ENCODE data around the gene NEMP1. TPM values are rescaled to one million over a fixed set of nuclear protein-coding genes. Genes with fewer than 3 reads are reported as not detected.

NEMP1 gene
- total RNA-seq, 2 experiments from 2014 or later, result 76.1 to 80.6 TPM

- Mint-ChIP-seq H3K9me3 (no peaks in the 10 kb centered on the region), H3K27ac (no peak overlapping the region), H3K27me3 (peaks cover 2% of the 10 kb centered on the region), H3K4me3 (no peak overlapping the region), H3K36me3 (ENCODE audit: low read depth) (no peaks in the 10 kb centered on the region), H3K4me1 (ENCODE audit: low read depth) (no peaks in the 10 kb centered on the region)
- no peak for TF ChIP-seq CTCF (IDR thresholded peaks at IDR 0.05)
- intact Hi-C loops (cut with micrococcal nuclease), result no loop called here
- no peak for DNase-seq
- ChIA-PET CTCF (interaction anchor here (2.9 kb wide), 1 partner anchor 8 kb away, joined by 9 read pairs; no protein-coding TSS in a partner anchor), POLR2A (interaction anchor here (4.8 kb wide), 1 partner anchor 10 kb away, joined by 21 read pairs; the partner anchor contains the start of gene MYO1A)
- no peak for ATAC-seq
These were observed 39.4 kb downstream of the NEMP1 start for GRCh38 chr12:57039016-57039798.

GRCh38 chr12:57037264-57037663 lies 41.3 kb downstream of the NEMP1 start:
- DNase-seq, result no peak
- Mint-ChIP-seq H3K9me3 (no peaks in the 10 kb centered on the region), H3K27ac (no peak overlapping the region), H3K4me3 (no peak overlapping the region), H3K27me3 (peaks cover 2% of the 10 kb centered on the region), H3K36me3 (ENCODE audit: low read depth) (no peaks in the 10 kb centered on the region), H3K4me1 (ENCODE audit: low read depth) (no peaks in the 10 kb centered on the region)
- intact Hi-C loops (cut with micrococcal nuclease), result no loop called here
- ChIA-PET CTCF (interaction anchor here (0.8 to 1.7 kb wide), 5 partner anchors 11 to 75 kb away, joined by 3 to 5 read pairs (median 5); no protein-coding TSS in a partner anchor), POLR2A (interaction anchor here (0.8 to 4.8 kb wide), 5 partner anchors 10 to 26 kb away, joined by 3 to 21 read pairs (median 4); partner anchors contain the start of gene MYO1A)
- ATAC-seq, result no peak
- no peak for TF ChIP-seq CTCF (IDR thresholded peaks at IDR 0.05)

- Mint-ChIP-seq H3K36me3 (ENCODE audit: low read depth) (no peaks in the 10 kb centered on the region), H3K9me3 (no peaks in the 10 kb centered on the region), H3K27ac (no peak overlapping the region), H3K4me1 (ENCODE audit: low read depth) (peaks cover 17% of the 10 kb centered on the region), H3K27me3 (no peaks in the 10 kb centered on the region), H3K4me3 (no peak overlapping the region)
- ATAC-seq (no peak), DNase-seq (no peak)
- no peak for TF ChIP-seq CTCF (IDR thresholded peaks at IDR 0.05)
- ChIA-PET CTCF (interaction anchor here (1.1 to 3.2 kb wide), 6 partner anchors 10 to 46 kb away, joined by 3 to 22 read pairs (median 4); partner anchors contain the start of gene ZBTB39), POLR2A (interaction anchor here (0.9 kb wide), 1 partner anchor 15 kb away, joined by 4 read pairs; no protein-coding TSS in a partner anchor)
- intact Hi-C loops (cut with micrococcal nuclease), result no loop called here
These were observed 45.2 kb downstream of the NEMP1 start for GRCh38 chr12:57033431-57033830.

GRCh38 chr12:57031789-57032188 lies 46.8 kb downstream of the NEMP1 start:
- ChIA-PET CTCF (interaction anchor here (0.8 to 3.2 kb wide), 18 partner anchors 9 to 193 kb away, joined by 3 to 22 read pairs (median 5); partner anchors contain the start of genes NEMP1, STAT6, TAC3 and ZBTB39), POLR2A (interaction anchor here (0.5 to 1.6 kb wide), 6 partner anchors 11 to 47 kb away, joined by 3 to 8 read pairs (median 4); partner anchors contain the start of gene TAC3)
- H3K9me3 Mint-ChIP-seq, result no peaks in the 10 kb centered on the region
- intact Hi-C loops (cut with micrococcal nuclease), result no loop called here
- ATAC-seq (no peak), DNase-seq (no peak)
- no peaks in the 10 kb centered on the region for H3K27me3 Mint-ChIP-seq
- H3K27ac Mint-ChIP-seq, result peak overlapping the region; percentile 1
- no peak overlapping the region for H3K4me3 Mint-ChIP-seq
- H3K4me1 Mint-ChIP-seq (ENCODE audit: low read depth), result peaks cover 33% of the 10 kb centered on the region
- no peaks in the 10 kb centered on the region for H3K36me3 Mint-ChIP-seq (ENCODE audit: low read depth)
- no peak for TF ChIP-seq CTCF (IDR thresholded peaks at IDR 0.05)
